ENCODE data around the gene ZNF793.

The ZNF793 gene

DNA sequence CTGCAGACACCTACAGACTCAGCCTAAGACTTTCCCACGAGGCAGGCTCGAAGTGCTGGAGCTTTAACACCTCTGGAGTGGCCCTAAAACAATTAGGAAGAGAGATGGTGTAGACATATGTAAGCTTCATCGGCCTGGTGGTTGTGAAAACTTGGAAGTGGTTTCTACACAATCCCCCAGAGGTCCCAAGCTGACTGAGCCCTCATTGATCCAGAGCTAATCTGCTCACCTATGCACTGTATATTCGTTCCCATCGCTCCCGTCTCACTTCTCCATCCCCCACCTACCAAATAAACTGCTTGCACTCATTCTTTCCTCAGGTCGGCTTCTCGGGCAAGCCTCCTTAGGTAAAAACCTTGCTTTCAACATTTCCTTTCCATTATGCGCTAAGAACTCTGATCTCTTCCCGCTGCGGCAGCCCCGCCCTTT lies 767 bp upstream of the ZNF793 start:
- H3K36me3 ChIP-seq (ENCODE audit: control insufficient read depth, insufficient read depth, low read length): no peaks in the 10 kb centered on the region
- no peaks in the 10 kb centered on the region for H3K4me1 ChIP-seq (ENCODE audit: control insufficient read depth, insufficient read depth, low read length, poor library complexity, severe bottlenecking)
- H3K4me3 ChIP-seq (ENCODE audit: extremely low read depth, insufficient read depth, low read length, poor library complexity, severe bottlenecking): peak overlapping the region; percentile 64
- peak overlapping the region; percentile 88 for H3K27ac ChIP-seq (ENCODE audit: low read depth, low read length, severe bottlenecking)
- H3K9me3 ChIP-seq (ENCODE audit: control insufficient read depth, low read length): peaks cover 34% of the 10 kb centered on the region
- WGBS, 2 experiments (ENCODE audit: insufficient coverage in 2 of 2): 16 to 19% methylated on average over 9 to 10 of the region's 12 CpGs

DNA sequence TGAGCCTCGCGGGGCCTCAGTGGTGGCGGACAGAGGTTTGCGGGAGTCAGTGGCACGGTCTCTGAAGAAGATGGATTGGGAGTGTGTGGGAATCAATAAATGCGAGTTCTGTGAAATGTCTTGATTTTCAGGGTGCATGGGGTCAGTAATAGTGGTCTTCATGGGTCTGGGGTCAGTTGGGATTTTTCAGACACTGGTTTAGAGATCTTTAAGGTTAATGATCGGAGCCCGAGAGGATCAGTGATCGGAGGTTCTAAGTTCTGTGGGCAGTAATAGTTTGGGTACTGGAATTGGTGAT lies 377 bp downstream of the ZNF793 start:
- 22 to 34% methylated on average over 4 to 9 of the region's 9 CpGs for WGBS, 2 experiments (ENCODE audit: insufficient coverage in 2 of 2)
- peak overlapping the region; percentile 64 for H3K4me3 ChIP-seq (ENCODE audit: extremely low read depth, insufficient read depth, low read length, poor library complexity, severe bottlenecking)
- H3K9me3 ChIP-seq (ENCODE audit: control insufficient read depth, low read length): peaks cover 34% of the 10 kb centered on the region
- H3K27ac ChIP-seq (ENCODE audit: low read depth, low read length, severe bottlenecking): no peak overlapping the region
- peaks cover 5% of the 10 kb centered on the region for H3K36me3 ChIP-seq (ENCODE audit: control insufficient read depth, insufficient read depth, low read length)
- no peaks in the 10 kb centered on the region for H3K4me1 ChIP-seq (ENCODE audit: control insufficient read depth, insufficient read depth, low read length, poor library complexity, severe bottlenecking)

DNA sequence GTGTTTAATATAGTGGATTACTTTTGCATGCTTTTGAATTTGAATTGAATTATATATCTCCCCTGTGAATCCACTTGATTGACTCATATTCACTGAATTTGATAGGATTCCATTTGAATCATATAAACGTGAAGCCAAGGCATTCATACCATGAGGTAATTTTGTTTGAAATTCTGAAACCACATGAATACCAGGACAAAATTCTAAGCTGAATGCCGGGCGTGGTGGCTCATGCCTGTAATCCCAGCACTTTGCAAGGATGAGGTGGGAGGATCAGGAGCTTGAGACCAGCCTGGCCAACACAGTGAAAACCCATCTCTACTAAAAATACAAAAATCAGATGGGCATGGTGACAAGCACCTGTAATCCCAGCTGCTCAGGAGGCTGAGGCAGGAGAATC lies 4.4 kb downstream of the ZNF793 start:
- 89% methylated on average over 3 of the region's 3 CpGs; no CpG with 5 or more reads in 1 of the 2 experiments for WGBS, 2 experiments (ENCODE audit: insufficient coverage in 2 of 2)
- Histone ChIP-seq H3K4me3 (ENCODE audit: extremely low read depth, insufficient read depth, low read length, poor library complexity, severe bottlenecking) (no peak overlapping the region), H3K4me1 (ENCODE audit: control insufficient read depth, insufficient read depth, low read length, poor library complexity, severe bottlenecking) (no peaks in the 10 kb centered on the region), H3K36me3 (ENCODE audit: control insufficient read depth, insufficient read depth, low read length) (peaks cover 5% of the 10 kb centered on the region), H3K9me3 (ENCODE audit: control insufficient read depth, low read length) (peaks cover 18% of the 10 kb centered on the region), H3K27ac (ENCODE audit: low read depth, low read length, severe bottlenecking) (no peak overlapping the region)

DNA sequence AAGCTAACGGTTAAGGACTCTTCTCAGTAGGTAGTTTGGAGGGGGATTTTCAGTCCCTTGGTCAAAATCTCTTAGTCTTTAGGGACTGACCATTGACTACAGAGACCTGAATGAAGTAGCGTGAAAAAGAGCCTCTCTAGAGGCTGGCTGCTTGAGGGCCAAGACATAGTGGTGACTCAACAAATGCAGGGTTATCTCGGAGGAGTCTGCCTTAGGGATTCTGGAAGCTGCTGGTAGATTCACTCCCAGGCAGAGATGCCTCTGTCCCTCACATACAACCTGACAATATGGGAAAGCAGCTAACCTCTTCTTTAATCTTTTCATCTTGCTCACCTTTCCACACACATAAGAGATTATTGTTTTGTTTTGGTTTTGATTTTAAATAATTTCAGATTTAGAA lies 5.1 kb downstream of the ZNF793 start:
- no peak overlapping the region for H3K27ac ChIP-seq (ENCODE audit: low read depth, low read length, severe bottlenecking)
- no peak overlapping the region for H3K4me3 ChIP-seq (ENCODE audit: extremely low read depth, insufficient read depth, low read length, poor library complexity, severe bottlenecking)
- H3K36me3 ChIP-seq (ENCODE audit: control insufficient read depth, insufficient read depth, low read length): peaks cover 5% of the 10 kb centered on the region
- H3K9me3 ChIP-seq (ENCODE audit: control insufficient read depth, low read length): peaks cover 16% of the 10 kb centered on the region
- no peaks in the 10 kb centered on the region for H3K4me1 ChIP-seq (ENCODE audit: control insufficient read depth, insufficient read depth, low read length, poor library complexity, severe bottlenecking)
- 81 to 93% methylated on average over 2 to 3 of the region's 3 CpGs for WGBS, 2 experiments (ENCODE audit: insufficient coverage in 2 of 2)

DNA sequence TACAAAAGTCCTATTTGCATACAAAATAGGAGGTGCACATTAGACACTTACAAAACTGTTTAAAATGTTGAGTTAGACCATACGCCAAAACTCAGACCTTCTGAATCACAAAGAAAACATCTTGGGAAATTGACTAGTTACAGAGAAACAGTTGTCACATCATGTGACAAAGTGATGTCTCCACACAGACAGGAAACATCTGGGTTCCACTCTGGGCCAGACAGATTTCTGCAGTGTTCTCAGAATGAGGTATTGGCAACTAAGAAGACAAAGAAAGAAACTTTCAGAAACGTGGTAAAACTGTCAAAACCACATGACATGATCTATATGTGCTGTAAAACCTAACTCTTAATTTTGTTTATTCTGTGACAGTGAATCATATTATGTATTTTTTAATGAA lies 6.7 kb downstream of the ZNF793 start:
- Histone ChIP-seq H3K36me3 (ENCODE audit: control insufficient read depth, insufficient read depth, low read length) (peaks cover 5% of the 10 kb centered on the region), H3K4me1 (ENCODE audit: control insufficient read depth, insufficient read depth, low read length, poor library complexity, severe bottlenecking) (no peaks in the 10 kb centered on the region), H3K9me3 (ENCODE audit: control insufficient read depth, low read length) (peaks cover under 1% of the 10 kb centered on the region), H3K4me3 (ENCODE audit: extremely low read depth, insufficient read depth, low read length, poor library complexity, severe bottlenecking) (no peak overlapping the region), H3K27ac (ENCODE audit: low read depth, low read length, severe bottlenecking) (no peak overlapping the region)
- no CpG with 5 or more reads among the region's 2 CpGs for WGBS, 2 experiments (ENCODE audit: insufficient coverage in 2 of 2)

DNA sequence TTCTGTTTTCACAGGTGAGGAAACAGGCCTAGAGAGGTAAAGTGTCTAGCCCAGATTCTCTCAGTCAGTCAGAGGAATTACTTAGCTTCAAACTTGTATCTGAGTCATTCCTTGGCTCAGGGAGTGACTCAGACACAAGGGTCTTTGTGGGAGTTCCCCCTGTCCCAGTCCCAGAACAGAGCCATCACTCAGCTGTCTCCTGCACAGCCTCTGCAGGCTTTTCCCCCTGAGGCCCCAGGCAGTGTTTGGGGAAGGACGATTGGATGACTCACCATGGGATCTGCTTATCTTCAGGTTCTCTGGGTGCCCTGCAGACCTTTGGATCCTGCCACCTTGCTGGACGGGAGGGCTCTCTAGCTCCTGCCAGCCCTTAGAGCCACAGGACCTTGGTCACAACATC lies 13.2 kb downstream of the ZNF793 start:
- Histone ChIP-seq H3K4me1 (ENCODE audit: control insufficient read depth, insufficient read depth, low read length, poor library complexity, severe bottlenecking) (no peaks in the 10 kb centered on the region), H3K36me3 (ENCODE audit: control insufficient read depth, insufficient read depth, low read length) (peaks cover 9% of the 10 kb centered on the region), H3K9me3 (ENCODE audit: control insufficient read depth, low read length) (peaks cover 16% of the 10 kb centered on the region), H3K27ac (ENCODE audit: low read depth, low read length, severe bottlenecking) (no peak overlapping the region), H3K4me3 (ENCODE audit: extremely low read depth, insufficient read depth, low read length, poor library complexity, severe bottlenecking) (no peak overlapping the region)
- 43 to 80% methylated on average over 1 of the region's 2 CpGs for WGBS, 2 experiments (ENCODE audit: insufficient coverage in 2 of 2)

DNA sequence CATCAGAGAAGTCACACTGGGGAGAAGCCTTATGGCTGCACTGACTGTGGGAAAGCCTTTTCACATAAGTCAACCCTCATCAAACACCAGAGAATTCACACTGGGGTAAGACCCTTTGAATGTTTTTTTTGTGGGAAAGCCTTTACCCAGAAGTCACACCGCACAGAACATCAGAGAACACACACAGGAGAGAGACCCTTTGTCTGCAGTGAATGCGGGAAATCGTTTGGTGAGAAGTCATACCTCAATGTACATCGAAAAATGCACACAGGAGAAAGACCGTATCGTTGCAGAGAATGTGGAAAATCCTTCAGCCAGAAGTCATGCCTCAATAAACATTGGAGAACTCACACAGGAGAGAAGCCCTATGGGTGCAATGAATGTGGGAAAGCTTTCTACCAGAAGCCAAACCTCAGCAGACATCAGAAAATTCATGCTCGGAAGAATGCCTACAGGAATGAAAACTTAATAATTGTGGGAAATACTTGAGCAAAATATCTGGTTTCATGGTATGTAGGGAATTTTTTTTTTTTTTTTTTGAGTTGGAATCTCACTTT lies 30.7 kb downstream of the ZNF793 start:
- Histone ChIP-seq H3K4me3 (ENCODE audit: extremely low read depth, insufficient read depth, low read length, poor library complexity, severe bottlenecking) (no peak overlapping the region), H3K27ac (ENCODE audit: low read depth, low read length, severe bottlenecking) (no peak overlapping the region), H3K4me1 (ENCODE audit: control insufficient read depth, insufficient read depth, low read length, poor library complexity, severe bottlenecking) (no peaks in the 10 kb centered on the region), H3K36me3 (ENCODE audit: control insufficient read depth, insufficient read depth, low read length) (peaks cover 35% of the 10 kb centered on the region), H3K9me3 (ENCODE audit: control insufficient read depth, low read length) (peaks cover 45% of the 10 kb centered on the region)
- 76 to 86% methylated on average over 4 to 7 of the region's 7 CpGs for WGBS, 2 experiments (ENCODE audit: insufficient coverage in 2 of 2)

DNA sequence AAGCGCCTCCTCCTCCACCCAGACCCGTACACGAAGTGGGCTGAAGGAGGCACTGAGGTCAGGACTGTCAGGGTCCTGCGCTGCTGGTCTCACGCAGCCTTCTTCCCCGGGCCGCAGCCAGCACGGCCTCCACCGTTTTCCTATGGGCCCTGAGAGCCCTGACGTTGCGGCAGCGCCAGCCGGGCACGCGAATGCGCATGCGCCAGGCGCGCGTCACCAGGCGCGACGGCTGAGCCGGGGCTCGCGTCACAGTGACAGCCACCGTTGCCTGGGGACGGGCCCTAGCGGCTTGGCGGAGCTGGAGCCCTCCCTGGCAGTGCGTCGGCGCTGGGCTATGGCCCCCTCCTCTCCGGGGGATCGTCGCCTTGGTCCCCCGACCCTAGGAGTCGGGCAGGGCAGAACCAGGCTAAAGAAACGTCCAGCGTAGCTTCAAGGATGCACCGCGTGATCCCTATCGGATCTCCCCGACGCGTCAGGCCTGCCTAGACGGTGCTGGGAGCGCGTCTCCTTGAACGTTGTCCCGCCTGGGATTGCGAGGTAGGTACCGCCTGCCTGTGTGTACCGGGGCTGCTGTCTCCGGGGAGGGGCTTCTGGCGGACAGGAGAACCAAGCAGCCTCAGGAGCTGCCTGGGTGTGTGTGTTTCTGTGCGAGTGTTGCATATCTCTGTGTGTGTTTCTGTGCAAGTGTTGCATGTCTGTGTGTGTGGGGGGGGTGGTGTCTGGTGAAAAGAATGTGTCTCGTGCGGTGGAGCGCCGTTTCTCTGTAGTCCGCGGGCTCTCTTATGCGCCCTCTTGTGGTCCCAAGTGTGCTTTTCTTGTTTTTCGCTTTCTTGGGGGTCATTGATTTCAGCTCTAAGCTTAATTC lies 44.6 kb downstream of the ZNF793 start:
- no peaks in the 10 kb centered on the region for H3K4me1 ChIP-seq (ENCODE audit: control insufficient read depth, insufficient read depth, low read length, poor library complexity, severe bottlenecking)
- no peaks in the 10 kb centered on the region for H3K36me3 ChIP-seq (ENCODE audit: control insufficient read depth, insufficient read depth, low read length)
- 71 to 79% methylated on average over 51 to 63 of the region's 65 CpGs for WGBS, 2 experiments (ENCODE audit: insufficient coverage in 2 of 2)
- H3K27ac ChIP-seq (ENCODE audit: low read depth, low read length, severe bottlenecking): no peak overlapping the region
- peaks cover 67% of the 10 kb centered on the region for H3K9me3 ChIP-seq (ENCODE audit: control insufficient read depth, low read length)
- no peak overlapping the region for H3K4me3 ChIP-seq (ENCODE audit: extremely low read depth, insufficient read depth, low read length, poor library complexity, severe bottlenecking)

DNA sequence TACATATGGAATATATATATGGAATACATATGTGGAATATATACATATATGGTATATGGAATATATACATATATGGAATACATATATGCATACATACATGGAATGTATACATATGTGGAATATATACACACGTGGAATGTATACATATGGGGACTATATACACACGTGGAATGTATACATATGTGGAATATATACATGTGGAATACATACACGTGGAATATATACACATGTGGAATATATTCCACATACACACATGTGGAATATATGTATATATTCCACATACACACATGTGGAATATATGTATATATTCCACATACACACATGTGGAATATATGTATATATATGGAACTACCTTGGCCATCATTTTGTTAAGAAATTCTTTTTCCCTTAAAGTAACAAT lies 56.8 kb downstream of the ZNF793 start:
- peaks cover 85% of the 10 kb centered on the region for H3K9me3 ChIP-seq (ENCODE audit: control insufficient read depth, low read length)
- H3K4me1 ChIP-seq (ENCODE audit: control insufficient read depth, insufficient read depth, low read length, poor library complexity, severe bottlenecking): no peaks in the 10 kb centered on the region
- H3K4me3 ChIP-seq (ENCODE audit: extremely low read depth, insufficient read depth, low read length, poor library complexity, severe bottlenecking): no peak overlapping the region
- H3K27ac ChIP-seq (ENCODE audit: low read depth, low read length, severe bottlenecking): no peak overlapping the region
- peaks cover 18% of the 10 kb centered on the region for H3K36me3 ChIP-seq (ENCODE audit: control insufficient read depth, insufficient read depth, low read length)
- no CpG with 5 or more reads among the region's 3 CpGs for WGBS, 2 experiments (ENCODE audit: insufficient coverage in 2 of 2)

DNA sequence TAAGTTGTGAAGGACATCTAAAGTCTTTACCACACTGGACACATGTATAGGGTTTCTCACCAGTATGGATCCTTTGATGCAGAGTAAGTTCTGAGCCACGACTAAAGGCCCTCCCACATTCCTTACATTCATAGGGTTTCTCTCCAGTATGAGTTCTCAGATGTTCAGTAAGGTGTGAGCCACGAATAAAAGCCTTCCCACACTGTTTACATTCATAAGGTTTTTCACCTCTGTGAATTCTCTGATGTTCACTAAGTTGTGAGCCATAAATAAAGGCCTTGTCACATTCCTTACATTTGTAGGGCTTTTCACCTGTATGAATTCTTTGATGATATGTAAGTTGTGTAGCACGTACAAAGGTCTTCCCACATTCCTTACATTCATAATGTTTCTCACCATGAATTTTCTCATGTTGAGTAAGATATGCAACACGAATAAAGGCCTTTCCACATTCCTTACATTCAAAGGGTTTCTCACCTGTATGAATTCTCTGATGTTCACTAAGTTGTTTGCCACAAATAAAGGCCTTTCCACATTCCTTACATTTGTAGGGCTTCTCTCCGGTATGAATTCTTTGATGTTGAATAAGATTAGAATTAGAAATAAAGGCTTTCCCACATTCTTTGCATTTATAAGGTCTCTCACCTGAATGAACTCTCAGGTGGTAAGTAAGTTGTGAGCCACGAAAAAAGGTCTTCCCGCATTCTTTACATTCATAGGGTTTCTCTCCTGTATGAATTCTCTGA lies 58.1 kb downstream of the ZNF793 start:
- H3K4me3 ChIP-seq (ENCODE audit: extremely low read depth, insufficient read depth, low read length, poor library complexity, severe bottlenecking): no peak overlapping the region
- WGBS, 2 experiments (ENCODE audit: insufficient coverage in 2 of 2): 66 to 70% methylated on average over 2 to 3 of the region's 7 CpGs
- H3K9me3 ChIP-seq (ENCODE audit: control insufficient read depth, low read length): peaks cover 78% of the 10 kb centered on the region

DNA sequence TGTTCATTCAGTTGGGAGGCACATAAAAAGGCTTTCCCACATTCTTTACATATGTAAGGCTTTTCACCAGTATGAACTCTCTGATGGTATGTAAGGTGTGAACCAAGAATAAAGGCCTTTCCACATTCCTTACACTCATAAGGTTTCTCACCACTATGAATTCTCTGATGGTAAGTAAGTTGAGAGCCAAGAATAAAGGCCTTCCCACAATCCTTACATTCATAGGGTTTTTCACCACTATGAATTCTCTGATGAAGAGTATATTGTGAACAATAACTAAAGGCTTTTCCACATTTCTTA lies 58.6 kb downstream of the ZNF793 start:
- Histone ChIP-seq H3K9me3 (ENCODE audit: control insufficient read depth, low read length) (peaks cover 80% of the 10 kb centered on the region), H3K27ac (ENCODE audit: low read depth, low read length, severe bottlenecking) (no peak overlapping the region), H3K36me3 (ENCODE audit: control insufficient read depth, insufficient read depth, low read length) (peaks cover 18% of the 10 kb centered on the region), H3K4me3 (ENCODE audit: extremely low read depth, insufficient read depth, low read length, poor library complexity, severe bottlenecking) (no peak overlapping the region), H3K4me1 (ENCODE audit: control insufficient read depth, insufficient read depth, low read length, poor library complexity, severe bottlenecking) (no peaks in the 10 kb centered on the region)

More for the DNA sequence above, 58.1 kb downstream of the ZNF793 start:
- peaks cover 18% of the 10 kb centered on the region for H3K36me3 ChIP-seq (ENCODE audit: control insufficient read depth, insufficient read depth, low read length)
- H3K4me1 ChIP-seq (ENCODE audit: control insufficient read depth, insufficient read depth, low read length, poor library complexity, severe bottlenecking): no peaks in the 10 kb centered on the region
- H3K27ac ChIP-seq (ENCODE audit: low read depth, low read length, severe bottlenecking): no peak overlapping the region
